A673 (cell line): ENCODE data around the gene SLC35F1. TPM values are rescaled to one million over a fixed set of nuclear protein-coding genes. Genes with fewer than 3 reads are reported as not detected.

Experiments
- BruUV-seq: library from RNA; stranded (reverse); fragments of 400-500 nt; replicated peaks from 2 replicates; lab custom pipeline; 2021; lab: Mats Ljungman, UMichigan
- CTCF ChIA-PET: fragments of 300-600 bp; sonication (Branson Sonifier 250); formaldehyde crosslinking; loops from one replicate; lab custom pipeline; 2022; ENCODE audit warnings: antibody characterized with exemption; lab: Charles Lee
- POLR2A ChIA-PET: fragments of 300-600 bp; sonication (Branson Sonifier 250); formaldehyde crosslinking; loops from one replicate; lab custom pipeline; 2022; ENCODE audit warnings: antibody characterized with exemption; ENCODE audit not compliant: low non-redundant PET; lab: Charles Lee
- DNase-seq: peaks from one replicate; pipeline ENCODE4 v3.0.0-alpha.2; 2015; ENCODE audit warnings: low spot score
- H3K27ac ChIP-seq: fragments of 200-600 bp; sonication (generic); 2 replicates; pipeline ENCODE4 v1.5.1; 2016; ENCODE audit warnings: mixed run types, low read depth, mild to moderate bottlenecking, mixed read lengths, antibody characterized with exemption, low read length; ENCODE audit not compliant: poor library complexity, severe bottlenecking
- H3K27me3 ChIP-seq: fragments of 200-600 bp; sonication (generic); replicated peaks from 2 replicates; pipeline ENCODE4 v1.6.1; 2017; ENCODE audit warnings: mixed run types, low read depth, mild to moderate bottlenecking, mixed read lengths, antibody characterized with exemption, low read length; ENCODE audit not compliant: insufficient read depth, poor library complexity
- H3K36me3 ChIP-seq: fragments of 200-600 bp; sonication (generic); 2 replicates; pipeline ENCODE4 v1.6.1; 2016; ENCODE audit warnings: mixed run types, mild to moderate bottlenecking, mixed read lengths, antibody characterized with exemption, low read length; ENCODE audit not compliant: insufficient read depth, poor library complexity, severe bottlenecking
- H3K4me1 ChIP-seq: fragments of 200-600 bp; sonication (generic); 2 replicates; pipeline ENCODE4 v1.6.1; 2017; ENCODE audit warnings: mixed run types, mild to moderate bottlenecking, mixed read lengths, antibody characterized with exemption, low read length; ENCODE audit not compliant: insufficient read depth, poor library complexity, severe bottlenecking
- H3K4me3 ChIP-seq: fragments of 200-600 bp; sonication (generic); 2 replicates; pipeline ENCODE4 v1.5.1; 2016; ENCODE audit warnings: low read depth, mixed run types, mild to moderate bottlenecking, mixed read lengths, low read length; ENCODE audit not compliant: poor library complexity, severe bottlenecking
- H3K9me3 ChIP-seq: fragments of 200-600 bp; sonication (generic); 2 replicates; pipeline ENCODE4 v1.6.1; 2016; ENCODE audit warnings: mixed run types, low read depth, mild to moderate bottlenecking, mixed read lengths, antibody characterized with exemption, low read length; ENCODE audit not compliant: poor library complexity, severe bottlenecking
- CTCF ChIP-seq: fragments of 300-800, 200-600 bp; sonication (generic); conservative IDR thresholded peaks from 2 replicates; pipeline ENCODE4 v1.5.1; 2017; ENCODE audit warnings: low read depth, mild to moderate bottlenecking, antibody characterized with exemption, low read length, moderate library complexity, mixed read lengths
- EZH2 ChIP-seq: fragments of 200-600 bp; sonication (generic); IDR thresholded peaks from 2 replicates; pipeline ENCODE4 v1.6.1; 2017; ENCODE audit warnings: borderline replicate concordance, low read depth, mild to moderate bottlenecking, mixed read lengths, antibody characterized with exemption, low read length; ENCODE audit not compliant: poor library complexity, severe bottlenecking
- intact Hi-C: fragments of 100-400 bp; cut with micrococcal nuclease; formaldehyde crosslinking; loops from one replicate; pipeline ENCODE4 v1.10.0; 2022; ENCODE audit not compliant: unreplicated experiment
- total RNA-seq: library from RNA; stranded (reverse); gene quantifications from 2 replicates; pipeline ENCODE4 v1.2.3, GENCODE V29; 2021

The SLC35F1 gene
- total RNA-seq, 1 experiment from 2014 or later: 5.3 TPM

- no TSS peak for BruUV-seq
- Histone ChIP-seq H3K4me1 (peaks cover 18% of the 10 kb centered on the region), H3K9me3 (no peaks in the 10 kb centered on the region), H3K27me3 (no peaks in the 10 kb centered on the region), H3K27ac (no peak overlapping the region), H3K36me3 (no peaks in the 10 kb centered on the region), H3K4me3 (no peak overlapping the region)
- CTCF ChIA-PET: no interaction called here
- TF ChIP-seq EZH2: no peak
- TF ChIP-seq CTCF: no peak
- intact Hi-C loops: no loop called here
- POLR2A ChIA-PET: no interaction called here
- DNase-seq: peak; percentile 46
Observed at GRCh38 chr6:118206221-118206620, 299.2 kb downstream of the SLC35F1 start.

GRCh38 chr6:118207947-118208346, 300.9 kb downstream of the SLC35F1 start:
- no peaks in the 10 kb centered on the region for H3K9me3 ChIP-seq
- BruUV-seq: no TSS peak
- no peaks in the 10 kb centered on the region for H3K36me3 ChIP-seq
- no peak overlapping the region for H3K27ac ChIP-seq
- peaks cover 18% of the 10 kb centered on the region for H3K4me1 ChIP-seq
- intact Hi-C loops: no loop called here
- POLR2A ChIA-PET: no interaction called here
- no peak for DNase-seq
- H3K4me3 ChIP-seq: no peak overlapping the region
- no peaks in the 10 kb centered on the region for H3K27me3 ChIP-seq
- TF ChIP-seq EZH2: no peak
- no peak for TF ChIP-seq CTCF
- CTCF ChIA-PET: no interaction called here

- ChIA-PET CTCF (interaction anchor here (0.9 kb wide), 1 partner anchor 372 kb away, joined by 3 read pairs; no protein-coding TSS in a partner anchor), POLR2A (interaction anchor here (0.6 kb wide), 1 partner anchor 72 kb away, joined by 5 read pairs; no protein-coding TSS in a partner anchor)
- intact Hi-C loops: loop anchor here (5.0 kb wide), 2 partner anchors 35 to 370 kb away; no protein-coding TSS in a partner anchor
- DNase-seq: peak; percentile 63
- Histone ChIP-seq H3K4me1 (peaks cover 21% of the 10 kb centered on the region), H3K9me3 (no peaks in the 10 kb centered on the region), H3K4me3 (no peak overlapping the region), H3K27ac (peak overlapping the region; percentile 57), H3K27me3 (no peaks in the 10 kb centered on the region), H3K36me3 (no peaks in the 10 kb centered on the region)
- BruUV-seq: no TSS peak
- TF ChIP-seq CTCF (no peak), EZH2 (no peak)
Observed at GRCh38 chr6:118212451-118213173, 305.5 kb downstream of the SLC35F1 start.
